ENCODE data around the gene PIGH. TPM values are rescaled to one million over a fixed set of nuclear protein-coding genes. Genes with fewer than 3 reads are reported as not detected.
A peak's percentile ranks its signal among the peaks of the same experiment; 100 is the strongest.

Gene PIGH
- total RNA-seq, 1 donor from 2014 or later = 24.2 TPM

GRCh38 chr14:67620217-67620785 lies 20.2 kb upstream of the PIGH start:
- Histone ChIP-seq H3K27ac (peak overlapping the region; percentile 72), H3K4me1 (peaks cover 16% of the 10 kb centered on the region), H3K4me3 (peak overlapping the region; percentile 77), H3K9me3 (no peaks in the 10 kb centered on the region), H3K27me3 (no peaks in the 10 kb centered on the region), H3K36me3 (no peaks in the 10 kb centered on the region)
- ATAC-seq (no peak), DNase-seq (no peak)
- TF ChIP-seq, protein P1, sequence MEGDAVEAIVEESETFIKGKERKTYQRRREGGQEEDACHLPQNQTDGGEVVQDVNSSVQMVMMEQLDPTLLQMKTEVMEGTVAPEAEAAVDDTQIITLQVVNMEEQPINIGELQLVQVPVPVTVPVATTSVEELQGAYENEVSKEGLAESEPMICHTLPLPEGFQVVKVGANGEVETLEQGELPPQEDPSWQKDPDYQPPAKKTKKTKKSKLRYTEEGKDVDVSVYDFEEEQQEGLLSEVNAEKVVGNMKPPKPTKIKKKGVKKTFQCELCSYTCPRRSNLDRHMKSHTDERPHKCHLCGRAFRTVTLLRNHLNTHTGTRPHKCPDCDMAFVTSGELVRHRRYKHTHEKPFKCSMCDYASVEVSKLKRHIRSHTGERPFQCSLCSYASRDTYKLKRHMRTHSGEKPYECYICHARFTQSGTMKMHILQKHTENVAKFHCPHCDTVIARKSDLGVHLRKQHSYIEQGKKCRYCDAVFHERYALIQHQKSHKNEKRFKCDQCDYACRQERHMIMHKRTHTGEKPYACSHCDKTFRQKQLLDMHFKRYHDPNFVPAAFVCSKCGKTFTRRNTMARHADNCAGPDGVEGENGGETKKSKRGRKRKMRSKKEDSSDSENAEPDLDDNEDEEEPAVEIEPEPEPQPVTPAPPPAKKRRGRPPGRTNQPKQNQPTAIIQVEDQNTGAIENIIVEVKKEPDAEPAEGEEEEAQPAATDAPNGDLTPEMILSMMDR (IDR thresholded peaks at IDR 0.05) = no peak
- intact Hi-C loops (cut with DNase I) = no loop called here

- Histone ChIP-seq H3K4me3 (peak within 1 kb of the TSS; percentile 77), H3K36me3 (no peaks in the 10 kb centered on the region), H3K4me1 (peaks cover 16% of the 10 kb centered on the region), H3K27me3 (no peaks in the 10 kb centered on the region), H3K27ac (peak within 1 kb of the TSS; percentile 72), H3K9me3 (no peaks in the 10 kb centered on the region)
- TF ChIP-seq, protein P1 (IDR thresholded peaks at IDR 0.05) = no peak
- intact Hi-C loops (cut with DNase I) = no loop called here
- ATAC-seq (peak; percentile 99), DNase-seq (peak; percentile 100)
These were observed 19.6 kb upstream of the PIGH start, which contains the start of gene ARG2 for GRCh38 chr14:67619446-67620216. Gene ARG2 (plus strand): TSS chr14:67619920. CDS start chr14:67619978, 58 bp downstream.

DNA sequence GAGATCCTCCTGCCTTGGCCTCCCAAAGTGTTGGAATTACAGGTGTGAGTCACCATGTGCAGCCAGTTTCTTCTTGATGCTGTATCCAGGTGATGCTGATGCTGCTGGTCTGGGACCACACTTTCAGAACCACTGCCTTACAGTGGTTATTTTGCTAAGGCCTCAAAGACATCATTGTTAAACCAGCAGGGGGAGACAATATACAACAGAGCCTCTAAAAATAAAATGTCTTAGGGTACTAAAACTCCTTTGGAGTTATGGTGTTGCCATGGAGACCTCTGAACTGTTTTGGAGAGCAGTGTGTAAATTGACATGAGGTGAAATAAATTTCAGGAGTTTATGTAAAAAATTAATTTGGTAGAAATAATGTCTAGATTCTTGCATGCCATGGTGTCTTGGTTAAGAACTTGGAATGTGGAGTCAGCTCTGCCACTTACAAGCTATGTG lies 18.6 kb upstream of the PIGH start:
- Histone ChIP-seq H3K4me3 (no peak overlapping the region), H3K27ac (peak overlapping the region; percentile 72), H3K36me3 (no peaks in the 10 kb centered on the region), H3K9me3 (no peaks in the 10 kb centered on the region), H3K4me1 (peaks cover 16% of the 10 kb centered on the region), H3K27me3 (no peaks in the 10 kb centered on the region)
- DNase-seq = no peak
- TF ChIP-seq, protein P1 (IDR thresholded peaks at IDR 0.05) = peak; percentile 74
- intact Hi-C loops (cut with DNase I) = no loop called here
- peak; percentile 47 for ATAC-seq

DNA sequence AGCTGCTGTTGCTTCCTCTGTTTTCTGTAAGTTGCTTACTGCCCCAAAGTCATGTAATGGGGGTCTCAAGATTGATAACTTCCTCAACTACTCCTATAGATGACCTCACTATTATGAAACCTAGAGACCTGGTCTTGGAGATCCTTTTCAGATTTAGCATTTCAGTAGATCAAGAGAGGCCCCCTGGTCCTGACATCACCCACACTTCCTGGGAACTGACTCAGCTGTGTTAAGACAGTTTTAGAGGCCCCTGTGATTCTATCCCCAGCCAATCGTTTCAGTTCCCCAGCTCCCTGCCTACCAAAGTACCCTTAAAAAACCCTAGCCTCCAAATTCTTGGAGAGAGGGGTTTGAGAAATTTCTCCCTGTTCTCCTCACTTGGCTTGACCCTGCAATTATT lies 10.4 kb upstream of the PIGH start:
- DNase-seq = no peak
- H3K4me3 ChIP-seq = no peak overlapping the region
- TF ChIP-seq, protein P1 (IDR thresholded peaks at IDR 0.05) = no peak
- H3K27me3 ChIP-seq = no peaks in the 10 kb centered on the region
- ATAC-seq = no peak
- H3K4me1 ChIP-seq = no peaks in the 10 kb centered on the region
- no peaks in the 10 kb centered on the region for H3K9me3 ChIP-seq
- no peaks in the 10 kb centered on the region for H3K36me3 ChIP-seq
- intact Hi-C loops (cut with DNase I) = no loop called here
- no peak overlapping the region for H3K27ac ChIP-seq

DNA sequence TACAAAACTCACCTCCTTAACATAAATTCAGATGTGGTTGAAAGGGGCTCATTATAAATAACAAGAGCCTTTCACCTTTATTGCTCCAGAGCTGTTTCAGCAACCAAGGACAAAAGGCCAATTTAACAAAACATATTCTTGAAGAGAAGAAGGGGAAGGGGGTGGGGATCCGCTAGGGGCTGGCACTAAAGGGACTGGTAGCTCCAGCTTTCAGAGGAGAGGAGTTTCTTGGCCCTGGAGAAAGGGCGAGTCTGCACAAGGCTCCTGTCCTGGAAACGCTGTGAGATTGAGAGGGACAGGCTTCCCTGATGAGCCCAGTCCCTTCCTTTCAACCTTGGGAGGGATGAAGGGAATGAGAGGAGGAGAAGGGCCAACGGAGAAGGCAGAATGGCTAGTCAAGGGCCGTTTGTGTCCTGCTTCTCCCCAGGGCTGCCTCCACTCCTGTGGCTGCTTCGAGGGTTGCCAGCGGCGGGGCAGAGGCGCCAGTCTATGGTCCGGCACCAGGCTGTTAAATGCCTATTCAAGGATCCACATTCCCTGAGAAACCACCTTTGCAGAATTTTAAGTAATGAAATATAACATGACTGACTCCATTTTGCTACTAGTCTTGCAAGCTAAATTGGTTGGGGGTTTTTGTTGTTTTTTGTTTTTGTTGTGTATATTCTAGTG lies 9.7 kb upstream of the PIGH start:
- Histone ChIP-seq H3K4me3 (no peak overlapping the region), H3K36me3 (no peaks in the 10 kb centered on the region), H3K27ac (no peak overlapping the region), H3K4me1 (no peaks in the 10 kb centered on the region), H3K27me3 (no peaks in the 10 kb centered on the region), H3K9me3 (no peaks in the 10 kb centered on the region)
- TF ChIP-seq, protein P1 (IDR thresholded peaks at IDR 0.05) = no peak
- DNase-seq (no peak), ATAC-seq (no peak)
- intact Hi-C loops (cut with DNase I) = no loop called here
